Measurements from ENCODE around the gene MTFMT.

DNA sequence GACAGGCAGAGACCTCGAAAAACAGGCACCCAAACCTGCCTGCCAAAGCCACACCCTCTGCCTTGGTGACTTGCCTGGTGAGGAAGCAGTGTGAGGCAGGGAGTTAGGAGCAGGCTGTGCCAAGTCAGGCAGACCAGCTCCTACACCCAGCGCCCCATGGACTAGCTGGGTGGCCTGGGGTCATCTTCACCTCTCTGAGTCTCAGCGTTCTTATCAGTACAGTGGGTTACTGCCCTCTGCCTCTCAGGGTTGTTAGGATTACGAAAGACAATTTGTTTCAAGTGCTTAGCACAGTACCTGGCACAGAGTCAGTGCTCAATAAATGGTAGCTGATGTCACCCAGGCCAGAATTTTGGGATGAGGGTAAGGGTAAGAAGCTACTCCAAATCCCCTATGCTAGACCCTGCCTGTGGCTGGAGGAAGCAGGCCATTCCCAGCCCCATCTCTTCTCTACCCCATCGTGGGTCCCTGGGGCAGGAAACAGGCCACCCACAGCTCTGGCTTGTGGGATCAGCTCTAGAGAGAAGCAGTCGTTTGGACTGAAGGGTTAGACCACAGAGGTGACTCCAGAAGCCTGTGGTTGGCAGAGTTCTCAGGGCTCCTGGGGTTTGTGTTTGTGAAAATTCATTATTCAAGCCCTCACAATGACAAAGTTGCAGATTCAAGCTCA, 25.9 kb upstream of the MTFMT start:
- TF ChIP-seq, protein P1, sequence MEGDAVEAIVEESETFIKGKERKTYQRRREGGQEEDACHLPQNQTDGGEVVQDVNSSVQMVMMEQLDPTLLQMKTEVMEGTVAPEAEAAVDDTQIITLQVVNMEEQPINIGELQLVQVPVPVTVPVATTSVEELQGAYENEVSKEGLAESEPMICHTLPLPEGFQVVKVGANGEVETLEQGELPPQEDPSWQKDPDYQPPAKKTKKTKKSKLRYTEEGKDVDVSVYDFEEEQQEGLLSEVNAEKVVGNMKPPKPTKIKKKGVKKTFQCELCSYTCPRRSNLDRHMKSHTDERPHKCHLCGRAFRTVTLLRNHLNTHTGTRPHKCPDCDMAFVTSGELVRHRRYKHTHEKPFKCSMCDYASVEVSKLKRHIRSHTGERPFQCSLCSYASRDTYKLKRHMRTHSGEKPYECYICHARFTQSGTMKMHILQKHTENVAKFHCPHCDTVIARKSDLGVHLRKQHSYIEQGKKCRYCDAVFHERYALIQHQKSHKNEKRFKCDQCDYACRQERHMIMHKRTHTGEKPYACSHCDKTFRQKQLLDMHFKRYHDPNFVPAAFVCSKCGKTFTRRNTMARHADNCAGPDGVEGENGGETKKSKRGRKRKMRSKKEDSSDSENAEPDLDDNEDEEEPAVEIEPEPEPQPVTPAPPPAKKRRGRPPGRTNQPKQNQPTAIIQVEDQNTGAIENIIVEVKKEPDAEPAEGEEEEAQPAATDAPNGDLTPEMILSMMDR (IDR thresholded peaks at IDR 0.05), result no peak
- no peak for TF ChIP-seq EP300 (IDR thresholded peaks at IDR 0.05)

Measured in ovary (tissue), 3 donors.